Measurements from ENCODE around the gene PCDHA9.

Gene PCDHA9

DNA sequence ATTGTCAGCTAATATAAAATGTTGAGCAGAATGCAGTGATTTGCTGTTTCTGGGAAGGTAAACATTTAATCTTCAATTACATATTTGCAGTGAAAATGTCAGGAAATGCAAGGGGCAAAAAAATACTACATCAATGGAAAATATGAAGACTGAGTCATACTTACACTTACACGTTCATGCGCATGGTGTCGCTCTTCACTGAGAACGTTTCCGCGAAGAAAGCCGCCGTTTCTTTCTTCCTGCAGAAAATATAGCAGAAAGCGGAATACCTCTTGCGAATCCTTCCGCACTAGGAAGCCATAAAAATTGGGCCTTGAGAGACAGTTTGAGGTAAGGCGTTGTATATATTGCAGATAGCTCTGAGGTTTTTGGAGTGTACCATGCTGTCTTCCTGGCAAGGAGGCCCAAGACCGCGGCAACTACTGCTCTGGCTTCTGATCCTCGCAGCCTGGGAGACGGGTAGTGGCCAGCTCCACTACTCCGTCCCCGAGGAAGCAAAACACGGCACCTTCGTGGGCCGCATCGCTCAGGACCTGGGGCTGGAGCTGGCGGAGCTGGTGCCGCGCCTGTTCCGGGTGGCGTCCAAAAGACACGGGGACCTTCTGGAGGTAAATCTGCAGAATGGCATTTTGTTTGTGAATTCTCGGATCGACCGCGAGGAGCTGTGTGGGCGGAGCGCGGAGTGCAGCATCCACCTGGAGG is 33.9 kb downstream of the PCDHA9 start, which contains the start of gene PCDHA13:
Gene PCDHA13, plus strand, starts transcription at position 236 of the 702 bp plus-strand sequence. Its CDS starts 145 bp downstream, at position 381.
- no peak for DNase-seq

DNA sequence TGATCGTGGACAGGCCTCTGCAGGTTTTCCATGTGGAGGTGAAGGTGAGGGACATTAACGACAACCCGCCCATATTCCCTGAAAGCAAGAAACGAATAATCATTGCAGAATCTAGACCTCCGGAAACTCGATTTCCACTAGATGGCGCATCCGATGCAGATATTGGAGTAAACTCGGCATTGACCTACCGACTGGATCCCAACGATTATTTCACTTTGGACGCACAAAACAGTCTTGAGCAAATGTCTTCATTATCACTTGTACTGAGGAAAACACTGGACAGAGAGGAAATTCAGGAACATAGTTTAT is 34.4 kb downstream of the PCDHA9 start:
- peak; percentile 3 for DNase-seq

- DNase-seq = no peak
Observed at GRCh38 chr5:140883373-140883772, 35.2 kb downstream of the PCDHA9 start.

DNA sequence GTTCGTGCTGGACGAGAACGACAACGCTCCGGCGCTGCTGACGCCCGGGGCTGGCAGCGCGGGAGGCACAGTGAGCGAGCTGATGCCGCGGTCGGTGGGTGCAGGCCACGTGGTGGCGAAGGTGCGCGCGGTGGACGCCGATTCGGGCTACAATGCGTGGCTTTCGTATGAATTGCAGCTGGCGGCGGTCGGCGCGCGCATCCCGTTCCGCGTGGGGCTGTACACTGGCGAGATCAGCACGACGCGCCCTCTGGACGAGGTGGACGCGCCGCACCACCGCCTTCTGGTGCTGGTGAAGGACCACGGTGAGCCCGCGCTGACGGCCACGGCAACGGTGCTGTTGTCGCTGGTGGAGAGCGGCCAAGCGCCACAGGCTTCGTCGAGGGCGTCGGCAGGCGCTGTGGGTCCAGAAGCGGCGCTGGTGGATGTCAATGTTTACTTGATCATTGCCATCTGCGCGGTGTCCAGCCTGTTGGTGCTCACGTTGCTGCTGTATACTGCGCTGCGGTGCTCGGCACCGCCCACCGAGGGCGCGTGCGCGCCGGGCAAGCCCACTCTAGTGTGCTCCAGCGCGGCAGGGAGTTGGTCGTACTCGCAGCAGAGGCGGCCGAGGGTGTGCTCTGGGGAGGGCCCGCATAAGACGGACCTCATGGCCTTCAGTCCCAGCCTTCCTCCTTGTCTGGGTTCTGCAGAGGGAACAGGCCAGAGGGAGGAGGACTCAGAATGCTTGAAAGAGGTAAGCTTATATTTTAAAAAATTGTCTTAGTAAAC is 35.9 kb downstream of the PCDHA9 start:
- DNase-seq = no peak
